ENCODE data around the gene IL17RC. TPM values are rescaled to one million over a fixed set of nuclear protein-coding genes. Genes with fewer than 3 reads are reported as not detected.

Gene IL17RC
- polyA plus RNA-seq, 3 donors = 8.3 to 17.9 (median 9.3) TPM

DNA sequence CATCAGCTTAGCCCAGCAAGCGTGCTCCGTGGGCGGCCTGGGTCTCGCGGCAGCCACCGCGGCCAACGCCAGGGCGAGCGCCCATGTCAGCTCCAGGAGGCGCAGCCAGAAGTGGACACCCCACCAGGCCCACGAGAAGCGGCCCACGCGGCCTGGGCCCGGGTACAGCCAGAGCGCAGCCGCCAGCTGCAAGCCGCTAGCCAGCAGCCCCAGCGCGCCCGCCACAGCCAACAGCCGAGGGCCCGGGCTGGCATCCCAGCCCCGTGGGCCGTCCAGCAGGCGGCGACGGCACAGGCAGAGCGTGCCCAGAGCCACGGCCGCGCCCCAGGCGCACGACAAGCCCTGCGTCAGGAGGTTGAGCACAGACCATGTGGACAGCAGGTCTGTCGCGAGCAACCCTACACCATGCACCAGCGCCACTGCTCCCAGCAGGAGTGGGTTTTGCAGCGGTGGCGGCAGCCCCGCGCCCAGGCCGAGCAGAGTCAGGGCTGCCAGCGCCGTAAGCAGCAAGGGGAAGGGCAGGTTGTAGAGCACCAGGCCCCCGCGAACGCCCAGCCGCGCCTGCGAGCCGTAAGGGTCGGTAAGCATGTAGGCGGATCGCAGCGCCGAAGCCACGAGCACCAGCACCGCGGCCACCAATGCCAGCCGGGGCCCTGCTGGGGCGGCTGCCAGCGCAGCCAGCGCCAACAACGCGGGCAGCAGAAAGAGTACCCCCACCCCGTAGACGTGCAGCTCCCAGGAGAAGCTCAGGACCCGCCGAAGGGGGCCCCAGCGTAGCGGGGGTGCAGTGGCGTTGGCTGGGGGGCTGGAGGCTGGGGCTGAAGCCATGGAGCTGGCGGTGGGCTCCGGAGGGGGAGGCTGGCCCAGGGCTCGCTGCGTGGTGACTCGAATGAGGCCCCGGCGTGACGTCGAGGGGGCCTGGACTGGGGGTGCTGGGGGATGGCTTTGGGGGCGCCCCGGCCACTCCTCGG, 30.4 kb downstream of the IL17RC start:
- WGBS (ENCODE audit: insufficient coverage) = 97% methylated on average over 76 of the region's 86 CpGs
- peaks cover 2 to 16% of the 10 kb centered on the region in 2 donors for H3K36me3 ChIP-seq (replicated peaks in 1 of 2; ENCODE audit: control insufficient read depth in 1 of 2, insufficient read depth in 2 of 2, low read length in 2 of 2)
- peaks cover 8 to 22% (median 12%) of the 10 kb centered on the region in 3 donors for H3K27me3 Mint-ChIP-seq (ENCODE audit: low read depth in 3 of 3)
- peak overlapping the region; percentile 80 for H2AFZ ChIP-seq (ENCODE audit: insufficient read depth, low read depth, low read length, poor library complexity, severe bottlenecking)
- peaks cover 8 to 13% of the 10 kb centered on the region in 2 donors for H3K36me3 Mint-ChIP-seq
- TF ChIP-seq, protein P1, sequence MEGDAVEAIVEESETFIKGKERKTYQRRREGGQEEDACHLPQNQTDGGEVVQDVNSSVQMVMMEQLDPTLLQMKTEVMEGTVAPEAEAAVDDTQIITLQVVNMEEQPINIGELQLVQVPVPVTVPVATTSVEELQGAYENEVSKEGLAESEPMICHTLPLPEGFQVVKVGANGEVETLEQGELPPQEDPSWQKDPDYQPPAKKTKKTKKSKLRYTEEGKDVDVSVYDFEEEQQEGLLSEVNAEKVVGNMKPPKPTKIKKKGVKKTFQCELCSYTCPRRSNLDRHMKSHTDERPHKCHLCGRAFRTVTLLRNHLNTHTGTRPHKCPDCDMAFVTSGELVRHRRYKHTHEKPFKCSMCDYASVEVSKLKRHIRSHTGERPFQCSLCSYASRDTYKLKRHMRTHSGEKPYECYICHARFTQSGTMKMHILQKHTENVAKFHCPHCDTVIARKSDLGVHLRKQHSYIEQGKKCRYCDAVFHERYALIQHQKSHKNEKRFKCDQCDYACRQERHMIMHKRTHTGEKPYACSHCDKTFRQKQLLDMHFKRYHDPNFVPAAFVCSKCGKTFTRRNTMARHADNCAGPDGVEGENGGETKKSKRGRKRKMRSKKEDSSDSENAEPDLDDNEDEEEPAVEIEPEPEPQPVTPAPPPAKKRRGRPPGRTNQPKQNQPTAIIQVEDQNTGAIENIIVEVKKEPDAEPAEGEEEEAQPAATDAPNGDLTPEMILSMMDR (IDR thresholded peaks at IDR 0.05) = no peak
- intact Hi-C loops (cut with micrococcal nuclease) = no loop called here
- no peak overlapping the region for H3K27ac ChIP-seq (ENCODE audit: low read depth in 1 of 2, low read length in 2 of 2)
- H3K9me3 Mint-ChIP-seq = peaks cover 0 to 3% (median 0%) of the 10 kb centered on the region in 7 donors
- no peak overlapping the region for H3K27ac Mint-ChIP-seq
- H3K4me3 Mint-ChIP-seq = no peak overlapping the region
- H3K4me1 Mint-ChIP-seq = peaks cover 18% of the 10 kb centered on the region
- H3K9ac ChIP-seq (ENCODE audit: insufficient read depth, low read length, poor library complexity, severe bottlenecking) = no peak overlapping the region
- no peaks in the 10 kb centered on the region for H4K20me1 ChIP-seq (ENCODE audit: insufficient read depth, low read length)
- no peak overlapping the region for H3K4me2 ChIP-seq (replicated peaks; ENCODE audit: extremely low read depth, low read length, poor library complexity, severe bottlenecking)
- DNase-seq = no peak
- no peaks in the 10 kb centered on the region for H3K79me2 ChIP-seq (ENCODE audit: insufficient read depth, low read length)
- no peaks in the 10 kb centered on the region for H3K9me3 ChIP-seq (replicated peaks in 1 of 2; ENCODE audit: control insufficient read depth in 1 of 2, insufficient read depth in 1 of 2, low read length in 2 of 2)
- H3K4me1 ChIP-seq (ENCODE audit: control insufficient read depth in 1 of 2, insufficient read depth in 2 of 2, low read length in 2 of 2) = peaks cover 16% of the 10 kb centered on the region in 2 donors
- H3K27me3 ChIP-seq (ENCODE audit: control insufficient read depth in 2 of 2, insufficient read depth in 2 of 2, low read length in 2 of 2) = peaks cover 2 to 8% of the 10 kb centered on the region in 2 donors
- H3K4me3 ChIP-seq (replicated peaks in 1 of 3; ENCODE audit: low read depth in 2 of 3, low read length in 3 of 3) = no peak overlapping the region

DNA sequence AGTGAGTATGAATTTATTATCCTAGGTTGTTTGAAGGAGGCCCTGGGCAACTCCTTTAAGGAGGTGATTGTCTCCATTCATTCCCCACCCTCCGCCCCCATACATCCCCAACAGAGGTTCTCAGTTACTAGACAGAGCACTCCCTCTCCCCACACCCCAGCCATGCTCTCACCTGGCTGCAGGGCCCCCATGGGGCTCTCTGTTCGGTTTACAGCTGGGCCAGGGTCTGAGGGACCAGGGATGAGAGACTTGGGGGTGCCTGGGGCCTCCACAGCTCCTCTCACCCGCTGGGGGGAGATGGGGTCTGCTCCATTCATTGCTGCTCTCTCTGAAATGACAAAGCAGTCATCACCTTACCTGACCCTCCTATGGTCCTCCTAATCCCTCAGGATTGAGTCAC, 31.7 kb downstream of the IL17RC start:
- intact Hi-C loops (cut with micrococcal nuclease) = no loop called here
- H3K27ac Mint-ChIP-seq = no peak overlapping the region
- H3K9me3 ChIP-seq (replicated peaks in 1 of 2; ENCODE audit: control insufficient read depth in 1 of 2, insufficient read depth in 1 of 2, low read length in 2 of 2) = no peaks in the 10 kb centered on the region
- DNase-seq = no peak
- H3K27me3 Mint-ChIP-seq (ENCODE audit: low read depth in 3 of 3) = peaks cover 13 to 29% (median 14%) of the 10 kb centered on the region in 3 donors
- no peak overlapping the region for H3K4me3 ChIP-seq (replicated peaks in 1 of 3; ENCODE audit: low read depth in 2 of 3, low read length in 3 of 3)
- H3K27ac ChIP-seq (ENCODE audit: low read depth in 1 of 2, low read length in 2 of 2) = no peak overlapping the region
- H3K36me3 ChIP-seq (replicated peaks in 1 of 2; ENCODE audit: control insufficient read depth in 1 of 2, insufficient read depth in 2 of 2, low read length in 2 of 2) = peaks cover under 1 to 10% of the 10 kb centered on the region in 2 donors
- TF ChIP-seq, protein P1 (IDR thresholded peaks at IDR 0.05) = no peak
- H2AFZ ChIP-seq (ENCODE audit: insufficient read depth, low read depth, low read length, poor library complexity, severe bottlenecking) = no peak overlapping the region
- peaks cover 19% of the 10 kb centered on the region for H3K4me1 Mint-ChIP-seq
- no peak overlapping the region for H3K9ac ChIP-seq (ENCODE audit: insufficient read depth, low read length, poor library complexity, severe bottlenecking)
- no peaks in the 10 kb centered on the region for H4K20me1 ChIP-seq (ENCODE audit: insufficient read depth, low read length)
- peaks cover 18% of the 10 kb centered on the region in 2 donors for H3K4me1 ChIP-seq (ENCODE audit: control insufficient read depth in 1 of 2, insufficient read depth in 2 of 2, low read length in 2 of 2)
- no peak overlapping the region for H3K4me3 Mint-ChIP-seq
- H3K4me2 ChIP-seq (replicated peaks; ENCODE audit: extremely low read depth, low read length, poor library complexity, severe bottlenecking) = no peak overlapping the region
- WGBS (ENCODE audit: insufficient coverage) = 100% methylated on average over 1 of the region's 3 CpGs
- H3K79me2 ChIP-seq (ENCODE audit: insufficient read depth, low read length) = no peaks in the 10 kb centered on the region
- peaks cover 0 to 3% (median 0%) of the 10 kb centered on the region in 7 donors for H3K9me3 Mint-ChIP-seq
- H3K27me3 ChIP-seq (ENCODE audit: control insufficient read depth in 2 of 2, insufficient read depth in 2 of 2, low read length in 2 of 2) = peaks cover 2 to 8% of the 10 kb centered on the region in 2 donors
- peaks cover 0 to 5% of the 10 kb centered on the region in 2 donors for H3K36me3 Mint-ChIP-seq
